Measurements from ENCODE around the gene ATXN3.

ATXN3 gene

DNA sequence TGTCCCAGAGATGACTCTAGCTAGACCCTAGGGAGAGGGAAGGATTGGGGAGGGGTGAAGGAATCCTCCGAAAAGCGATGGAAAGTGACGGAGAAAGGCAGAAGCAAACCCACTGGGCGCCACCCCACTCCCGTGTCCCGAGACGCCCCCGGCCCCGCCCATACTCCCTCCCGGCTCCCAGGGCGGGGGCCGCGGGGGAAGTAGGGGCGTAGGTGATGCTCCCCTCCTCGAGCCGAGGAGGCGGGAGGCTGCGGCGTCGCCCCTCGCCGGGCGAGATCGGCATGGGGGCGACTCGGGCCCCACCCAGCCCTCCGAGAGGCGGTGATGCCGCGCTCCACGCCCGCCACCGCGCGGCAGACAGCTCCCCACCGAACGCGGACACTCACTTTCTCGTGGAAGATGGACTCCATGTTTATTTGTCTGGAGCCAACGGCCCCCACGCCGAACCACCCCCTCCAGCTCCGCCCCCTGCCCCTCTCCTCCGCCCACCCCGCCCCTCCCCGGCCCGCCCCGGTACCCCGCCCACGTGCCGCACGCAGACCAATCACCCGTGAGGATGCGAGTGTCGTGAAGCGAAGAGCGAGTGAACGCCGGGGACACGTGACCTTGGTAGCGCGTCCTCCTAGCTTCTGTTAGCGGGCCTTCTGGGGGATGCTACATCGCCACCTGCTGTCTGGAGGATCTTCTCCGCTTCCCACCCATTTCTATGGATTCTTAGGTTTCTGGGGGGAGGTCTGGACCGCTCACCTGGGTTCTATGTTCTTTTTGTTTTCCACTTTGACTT lies at the start of gene ATXN3:
Gene ATXN3 (minus strand): TSS at position 440 of the 784 bp plus-strand sequence. CDS start 30 bp downstream, at position 410.
- DNase-seq (ENCODE audit: low spot score) = peak; percentile 99

- peak; percentile 15 for DNase-seq (ENCODE audit: low spot score)
Measured at GRCh38 chr14:92154283-92154942, 48.0 kb upstream of the ATXN3 start.

- DNase-seq (ENCODE audit: low spot score) = no peak
Measured at GRCh38 chr14:92153581-92153980, 47.2 kb upstream of the ATXN3 start.

DNA sequence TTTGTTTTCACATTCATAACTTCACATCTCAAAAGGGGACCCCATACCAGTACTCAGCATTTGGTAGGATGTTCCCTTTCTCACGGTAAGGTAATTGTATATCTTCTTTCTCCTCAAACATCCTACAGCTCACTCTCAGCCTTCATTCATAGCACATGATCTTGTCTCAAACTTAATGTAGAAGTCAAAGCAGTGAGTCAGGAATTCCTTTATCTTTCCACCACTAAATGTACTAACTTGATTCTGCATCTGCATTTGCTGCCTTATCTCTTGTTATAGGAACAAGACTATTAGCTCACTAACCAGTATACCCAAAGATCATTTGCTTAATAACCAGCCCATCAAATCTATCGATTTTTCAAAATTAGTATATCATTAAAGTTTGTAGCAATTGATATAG lies 38.3 kb upstream of the ATXN3 start:
- DNase-seq (ENCODE audit: low spot score) = no peak

- DNase-seq (ENCODE audit: low spot score) = no peak
Measured at GRCh38 chr14:92143962-92144361, 37.6 kb upstream of the ATXN3 start.

- DNase-seq (ENCODE audit: low spot score) = no peak
Measured at GRCh38 chr14:92143309-92143708, 36.9 kb upstream of the ATXN3 start.

GRCh38 chr14:92135269-92135668 lies 28.9 kb upstream of the ATXN3 start:
- peak; percentile 34 for DNase-seq (ENCODE audit: low spot score)

DNA sequence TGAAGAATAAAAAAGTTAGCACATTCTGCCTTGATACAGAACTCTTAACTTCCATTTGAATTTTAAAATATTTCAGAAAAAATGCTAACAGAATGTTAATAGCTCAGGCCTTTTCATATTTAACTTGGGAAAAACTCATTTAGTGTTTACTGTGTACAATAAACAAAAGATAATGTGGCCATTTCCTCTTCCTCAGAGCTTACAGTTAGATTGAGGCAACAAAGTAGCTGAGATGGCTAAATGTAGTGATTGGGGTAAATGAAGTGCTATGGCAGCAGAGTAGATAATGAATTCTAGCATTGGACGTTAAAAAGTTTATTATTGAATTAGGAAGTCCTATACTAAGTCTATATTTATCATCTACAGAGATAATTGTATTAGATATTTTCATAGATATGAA lies 28.1 kb upstream of the ATXN3 start:
- DNase-seq (ENCODE audit: low spot score) = no peak

DNA sequence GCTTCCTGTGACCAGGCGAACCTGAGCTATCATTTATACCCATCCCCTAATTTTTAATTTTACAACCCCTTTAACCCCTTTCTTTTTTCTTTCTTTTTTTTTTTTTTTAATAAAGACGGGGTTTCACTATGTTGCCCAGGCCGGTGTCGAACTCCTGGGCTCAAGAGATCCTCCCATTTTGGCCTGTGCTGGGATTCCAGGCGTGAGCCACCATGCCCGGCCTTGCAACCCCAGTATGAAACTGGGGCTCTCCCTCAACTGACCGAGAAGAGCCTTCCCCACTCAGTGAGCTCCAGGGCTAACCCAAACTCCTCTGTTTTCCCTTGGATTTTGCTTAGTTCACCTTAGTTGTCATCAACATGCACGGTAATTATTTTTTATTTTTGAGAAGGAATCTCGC lies 16.4 kb upstream of the ATXN3 start:
- DNase-seq (ENCODE audit: low spot score) = peak; percentile 11

GRCh38 chr14:92122351-92122677 lies 15.9 kb upstream of the ATXN3 start:
- DNase-seq (ENCODE audit: low spot score) = peak; percentile 15

DNA sequence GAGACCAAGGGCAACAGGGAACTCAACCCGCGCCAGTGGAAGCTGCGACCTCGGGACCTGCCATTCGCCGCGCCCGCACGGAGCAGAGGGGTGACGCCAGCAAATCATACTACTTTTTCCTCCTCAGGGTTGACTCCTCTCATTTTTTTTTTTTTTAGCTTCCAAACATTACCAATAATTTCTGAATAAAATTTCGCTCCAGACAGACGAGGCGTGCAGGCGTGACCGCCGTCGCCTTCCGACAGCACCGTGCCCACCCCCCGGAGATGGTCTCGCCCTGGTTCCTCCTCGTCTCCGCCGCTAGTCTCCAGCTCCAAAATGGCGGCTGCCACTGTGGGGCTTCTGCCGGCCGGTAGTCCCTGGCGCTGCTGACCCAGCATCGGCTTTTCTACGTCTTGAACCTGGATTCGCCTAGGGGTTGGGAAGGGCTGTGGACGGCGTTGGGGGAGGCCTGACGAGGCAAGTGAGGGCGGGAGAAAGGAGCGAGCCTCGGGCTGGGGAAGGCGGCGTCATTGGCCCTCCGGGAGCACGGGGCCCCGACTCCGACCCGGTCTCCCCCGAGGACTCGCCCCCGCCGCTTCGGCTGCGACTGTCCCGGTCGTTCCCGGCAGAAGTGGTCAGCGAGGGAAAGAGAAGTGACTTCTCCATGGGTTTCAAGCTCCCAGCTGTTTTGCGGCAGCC lies 15.4 kb upstream of the ATXN3 start, which contains the start of the genes CPSF2 and NDUFB1:
Gene CPSF2 (plus strand): TSS at position 300 of the 681 bp plus-strand sequence. CDS start 9,016 bp downstream, outside the sequence.
Gene NDUFB1 (minus strand): TSS at position 37 of the 681 bp plus-strand sequence. CDS start 4,069 bp downstream, outside the sequence.
- peak; percentile 93 for DNase-seq (ENCODE audit: low spot score)

DNA sequence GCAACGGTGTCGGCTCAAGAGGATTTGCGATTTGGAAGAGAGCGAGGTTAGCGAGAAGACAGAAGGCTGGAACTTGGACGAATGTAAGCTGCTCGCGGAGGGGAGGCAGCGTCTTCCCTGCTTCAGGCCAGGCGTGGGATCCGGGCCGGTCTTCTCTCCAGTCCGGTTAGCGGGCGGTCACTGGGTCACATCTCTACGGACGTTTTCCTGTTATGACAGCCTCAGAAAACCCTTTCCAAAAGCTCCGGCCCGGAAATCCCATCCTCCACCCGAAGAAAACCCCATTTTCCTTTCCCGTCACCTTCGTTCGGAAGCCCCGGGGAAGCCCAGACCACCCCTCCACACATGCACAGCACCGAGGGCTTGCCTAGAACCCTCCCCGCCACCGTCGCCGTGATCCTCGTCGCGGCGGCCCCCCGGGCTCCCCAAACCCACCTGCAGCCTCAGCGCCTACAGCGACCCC lies 14.9 kb upstream of the ATXN3 start:
- peak; percentile 55 for DNase-seq (ENCODE audit: low spot score)

DNA sequence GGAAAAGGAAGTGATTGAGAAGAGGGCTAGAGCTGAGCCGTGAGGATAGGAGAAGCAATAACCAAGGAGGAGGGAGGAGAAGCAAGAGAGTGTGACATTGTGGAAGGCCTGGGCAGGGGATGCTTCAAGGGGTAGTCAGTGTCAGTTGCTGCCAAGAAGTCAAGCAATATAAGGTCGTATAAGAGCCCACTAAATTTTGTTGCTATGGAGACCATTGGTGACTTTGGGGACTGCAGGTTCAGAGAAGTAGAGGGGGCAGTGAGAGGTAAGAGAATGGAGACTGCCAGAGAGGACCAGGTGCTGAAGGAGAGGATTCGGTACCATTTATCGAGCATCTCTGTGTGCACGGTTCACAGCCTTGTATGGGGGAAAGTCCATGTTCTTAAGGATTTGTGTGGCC lies 3.1 kb upstream of the ATXN3 start:
- DNase-seq (ENCODE audit: low spot score) = no peak

GRCh38 chr14:92108345-92109254 lies 2.2 kb upstream of the ATXN3 start:
- DNase-seq (ENCODE audit: low spot score) = no peak

- peak; percentile 38 for DNase-seq (ENCODE audit: low spot score)
Measured at GRCh38 chr14:92105893-92106142, 564 bp downstream of the ATXN3 start.

- DNase-seq (ENCODE audit: low spot score) = peak; percentile 39
Measured at GRCh38 chr14:92105073-92105892, 1.1 kb downstream of the ATXN3 start.

DNA sequence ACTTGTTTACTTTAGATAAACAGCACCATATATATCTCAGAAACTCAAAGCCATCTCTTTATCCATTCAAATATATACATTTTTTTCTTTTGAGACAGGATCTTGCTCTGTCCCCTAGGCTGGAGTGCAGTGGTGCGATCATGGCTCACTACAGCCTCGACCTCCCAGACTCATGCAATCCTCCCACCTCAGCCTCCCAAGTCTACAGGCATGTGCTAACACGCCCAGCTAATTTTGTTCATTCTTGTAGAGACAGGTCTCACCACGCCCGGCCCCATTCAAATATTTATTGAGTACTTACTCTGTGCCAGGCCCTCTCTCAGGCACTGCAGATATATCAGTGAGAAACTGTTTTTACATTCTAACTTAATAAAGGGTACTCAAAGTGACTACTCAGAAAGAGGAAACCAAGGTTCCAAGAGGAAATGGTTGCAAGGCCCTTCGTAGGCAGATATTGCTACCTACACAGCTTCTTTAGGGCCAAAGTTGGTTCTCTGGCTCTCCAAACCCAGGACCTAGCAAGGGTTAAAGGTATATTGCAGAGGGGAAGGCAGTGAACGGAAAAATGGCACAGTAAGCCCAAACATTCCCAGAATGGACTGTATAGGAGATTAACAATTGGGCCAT lies 2.9 kb downstream of the ATXN3 start:
- no peak for DNase-seq (ENCODE audit: low spot score)

DNA sequence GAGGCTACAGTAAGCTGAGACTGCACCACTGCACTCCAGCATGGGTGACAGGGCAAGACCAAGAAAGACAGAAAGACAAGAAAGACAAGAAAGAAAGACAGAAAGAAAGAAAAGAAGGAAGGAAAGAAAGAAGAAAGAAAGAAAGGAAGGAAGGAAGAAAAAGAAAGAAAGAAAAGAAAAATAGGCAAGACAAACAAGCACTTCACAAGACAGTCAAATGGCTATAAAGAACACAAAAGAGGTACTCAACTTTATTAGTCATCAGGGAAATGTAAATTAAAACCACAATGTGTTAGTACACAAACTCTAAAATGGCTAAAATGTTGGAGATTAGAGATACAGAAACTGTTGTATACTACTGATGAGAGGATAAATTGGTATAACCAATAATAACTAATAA lies 6.6 kb downstream of the ATXN3 start:
- DNase-seq (ENCODE audit: low spot score) = no peak

DNA sequence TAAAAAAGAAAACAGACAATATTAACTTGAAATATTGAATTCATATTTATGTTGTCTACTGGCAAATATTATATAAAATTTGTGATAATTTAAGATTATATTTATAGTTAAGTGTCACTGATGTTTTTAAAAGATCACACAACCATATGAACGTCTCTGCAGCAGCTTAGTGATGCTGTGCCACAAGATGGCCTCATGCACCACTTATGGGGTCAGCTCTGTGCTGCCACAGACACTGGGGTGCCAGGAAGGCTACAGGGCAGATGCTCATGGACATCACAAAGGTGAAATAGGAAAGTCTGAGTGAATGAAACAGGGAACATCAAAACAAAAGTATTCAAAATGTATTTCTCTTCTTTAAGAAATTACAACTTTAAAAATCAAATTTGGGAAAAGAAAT lies 13.1 kb downstream of the ATXN3 start:
- DNase-seq (ENCODE audit: low spot score) = no peak

- DNase-seq (ENCODE audit: low spot score) = no peak
Measured at GRCh38 chr14:92088494-92088893, 17.9 kb downstream of the ATXN3 start.

DNA sequence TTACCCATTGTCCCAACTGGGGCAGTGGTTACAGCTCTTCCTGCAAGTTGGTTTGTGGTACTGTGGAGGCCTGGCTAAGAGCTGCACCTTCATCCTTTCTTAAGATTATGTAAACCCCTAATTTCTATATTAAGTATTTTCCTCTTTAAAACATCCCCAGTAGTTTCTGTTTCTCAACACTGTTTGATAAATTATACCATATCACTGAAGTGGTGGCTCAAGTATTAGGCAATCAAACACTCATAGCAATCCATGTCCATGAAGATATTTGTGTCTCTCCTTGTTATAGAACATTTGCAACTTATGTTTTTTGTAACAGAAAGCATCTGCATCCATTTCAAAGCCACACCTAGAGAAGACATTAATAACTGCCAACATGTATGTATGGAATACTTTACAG lies 31.8 kb downstream of the ATXN3 start:
- DNase-seq (ENCODE audit: low spot score) = no peak

Measured in AG08395 (cell line).